K562 (cell line): ENCODE measurements around the gene UNC5B.

ENCODE experiments used
- CHD1 ChIP-seq: fragments of 200-600 bp; sonication (generic); IDR thresholded peaks from one replicate; pipeline ENCODE4 v1.6.1; 2012; ENCODE audit warnings: mild to moderate bottlenecking, moderate library complexity, low read length, inconsistent platforms
- CUX1 ChIP-seq: fragments of 200-800 bp; sonication (Bioruptor generic); IDR thresholded peaks from 2 replicates; pipeline ENCODE4 v1.6.1; 2016; ENCODE audit warnings: missing genetic modification characterization, missing compliant biosample characterization
- ESRRA ChIP-seq: fragments of 450-650 bp; IDR thresholded peaks from 2 replicates; pipeline ENCODE4 v1.6.1; 2014; ENCODE audit warnings: low read depth, mild to moderate bottlenecking, moderate library complexity, borderline replicate concordance
- FOXJ3 ChIP-seq: sonication (generic); formaldehyde crosslinking; IDR thresholded peaks from 2 replicates; pipeline ENCODE4 v1.4.0; 2020; ENCODE audit warnings: mild to moderate bottlenecking, missing genetic modification reagents
- HMG20A ChIP-seq: fragments of 450-650 bp; formaldehyde crosslinking; conservative IDR thresholded peaks from 2 replicates; pipeline ENCODE4 v1.4.0; 2020; ENCODE audit warnings: mild to moderate bottlenecking, mixed read lengths
- NFIC ChIP-seq: fragments of 450-650 bp; IDR thresholded peaks from 2 replicates; pipeline ENCODE4 v1.6.1; 2017; ENCODE audit warnings: mild to moderate bottlenecking, inconsistent platforms
- NRF1 ChIP-seq, 2 experiments: fragments of 450-650 bp; IDR thresholded peaks in 1 of 2; conservative IDR thresholded peaks in 1 of 2; 2 replicates each; pipeline ENCODE4 v1.6.1; 2014; ENCODE audit warnings: mild to moderate bottlenecking in 2 of 2
- POLR2A ChIP-seq: fragments of 450-650 bp; conservative IDR thresholded peaks from 2 replicates; pipeline ENCODE4 v1.6.1; 2016
- POLR2AphosphoS5 ChIP-seq: IDR thresholded peaks from 2 replicates; pipeline ENCODE4 v1.6.1; 2011; ENCODE audit warnings: mild to moderate bottlenecking, low read depth, low read length, moderate library complexity; ENCODE audit not compliant: control insufficient read depth, insufficient read depth

- TF ChIP-seq FOXJ3 (CRISPR knock-in tag), result no peak
- TF ChIP-seq ESRRA, result no peak
- no peak for TF ChIP-seq NRF1 (conservative IDR thresholded peaks at IDR 0.05 in 1 of 2, IDR thresholded peaks at IDR 0.05 in 1 of 2)
- no peak for TF ChIP-seq POLR2A
- TF ChIP-seq CUX1 (CRISPR knock-in tag), result no peak
- TF ChIP-seq POLR2AphosphoS5, result no peak
- no peak for TF ChIP-seq NFIC
- no peak for TF ChIP-seq HMG20A (CRISPR knock-in tag)
- no peak for TF ChIP-seq CHD1
These were observed 21.4 kb upstream of the UNC5B start for GRCh38 chr10:71191019-71191418.
